ENCODE data around the gene UBE2U.

DNA sequence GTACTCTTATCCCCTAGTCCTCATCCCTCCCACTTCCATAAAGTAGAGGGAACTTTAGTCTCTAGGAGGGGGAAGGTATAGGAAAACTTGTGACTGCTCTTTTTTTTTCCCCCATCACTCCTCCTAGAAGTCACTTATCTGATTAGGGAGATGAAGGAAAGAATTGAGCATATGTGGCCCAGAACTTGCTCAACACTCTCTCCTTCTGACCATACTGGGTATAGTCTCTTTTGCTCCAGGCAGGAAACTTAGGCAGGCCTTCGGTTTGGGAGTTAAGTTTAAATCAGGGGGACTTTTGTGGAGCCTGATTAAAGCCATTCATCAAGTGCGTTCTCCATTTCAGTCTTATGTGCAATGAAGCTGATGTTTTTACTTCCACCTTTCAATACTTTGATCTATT lies 5.8 kb downstream of the UBE2U start:
- TF ChIP-seq, protein P1, sequence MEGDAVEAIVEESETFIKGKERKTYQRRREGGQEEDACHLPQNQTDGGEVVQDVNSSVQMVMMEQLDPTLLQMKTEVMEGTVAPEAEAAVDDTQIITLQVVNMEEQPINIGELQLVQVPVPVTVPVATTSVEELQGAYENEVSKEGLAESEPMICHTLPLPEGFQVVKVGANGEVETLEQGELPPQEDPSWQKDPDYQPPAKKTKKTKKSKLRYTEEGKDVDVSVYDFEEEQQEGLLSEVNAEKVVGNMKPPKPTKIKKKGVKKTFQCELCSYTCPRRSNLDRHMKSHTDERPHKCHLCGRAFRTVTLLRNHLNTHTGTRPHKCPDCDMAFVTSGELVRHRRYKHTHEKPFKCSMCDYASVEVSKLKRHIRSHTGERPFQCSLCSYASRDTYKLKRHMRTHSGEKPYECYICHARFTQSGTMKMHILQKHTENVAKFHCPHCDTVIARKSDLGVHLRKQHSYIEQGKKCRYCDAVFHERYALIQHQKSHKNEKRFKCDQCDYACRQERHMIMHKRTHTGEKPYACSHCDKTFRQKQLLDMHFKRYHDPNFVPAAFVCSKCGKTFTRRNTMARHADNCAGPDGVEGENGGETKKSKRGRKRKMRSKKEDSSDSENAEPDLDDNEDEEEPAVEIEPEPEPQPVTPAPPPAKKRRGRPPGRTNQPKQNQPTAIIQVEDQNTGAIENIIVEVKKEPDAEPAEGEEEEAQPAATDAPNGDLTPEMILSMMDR (IDR thresholded peaks at IDR 0.05; ENCODE audit: poor library complexity, severe bottlenecking) = no peak
- TF ChIP-seq EZH2 (IDR thresholded peaks at IDR 0.05; ENCODE audit: borderline replicate concordance, insufficient read depth, low read length, poor library complexity, severe bottlenecking) (no peak), TAF1 (IDR thresholded peaks at IDR 0.05; ENCODE audit: low read depth) (no peak)
